GM12873 (cell line): ENCODE measurements around the gene SPTB.

Experiments
- TF ChIP-seq, protein P1 (sequence below): IDR thresholded peaks from 2 replicates; pipeline ENCODE4 v1.5.1; 2012; ENCODE audit warnings: low read depth, mild to moderate bottlenecking, moderate library complexity, low read length, control low read depth; ENCODE audit not compliant: insufficient read depth; ENCODE audit errors: missing control alignments

The SPTB gene

DNA sequence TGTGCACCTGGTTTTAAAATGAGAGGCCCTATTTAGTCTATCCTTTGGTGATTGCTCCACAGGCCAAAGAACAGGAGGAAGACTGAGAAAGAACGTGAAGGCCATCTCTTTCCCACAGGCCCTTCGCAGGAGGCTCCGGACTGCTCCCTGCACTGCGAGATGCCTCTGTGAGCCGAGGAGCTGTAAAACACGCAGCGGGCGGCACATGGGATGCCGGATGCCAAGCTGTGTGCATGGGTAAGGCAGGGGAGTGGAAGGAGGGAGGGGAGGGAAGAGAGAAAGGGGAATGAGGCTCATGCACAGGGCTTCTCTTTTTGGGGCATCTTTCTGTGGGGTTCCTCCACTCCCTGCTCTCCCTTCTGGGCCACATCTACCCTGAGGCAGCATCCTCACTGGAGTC, 61.6 kb downstream of the SPTB start:
- TF ChIP-seq, protein P1, sequence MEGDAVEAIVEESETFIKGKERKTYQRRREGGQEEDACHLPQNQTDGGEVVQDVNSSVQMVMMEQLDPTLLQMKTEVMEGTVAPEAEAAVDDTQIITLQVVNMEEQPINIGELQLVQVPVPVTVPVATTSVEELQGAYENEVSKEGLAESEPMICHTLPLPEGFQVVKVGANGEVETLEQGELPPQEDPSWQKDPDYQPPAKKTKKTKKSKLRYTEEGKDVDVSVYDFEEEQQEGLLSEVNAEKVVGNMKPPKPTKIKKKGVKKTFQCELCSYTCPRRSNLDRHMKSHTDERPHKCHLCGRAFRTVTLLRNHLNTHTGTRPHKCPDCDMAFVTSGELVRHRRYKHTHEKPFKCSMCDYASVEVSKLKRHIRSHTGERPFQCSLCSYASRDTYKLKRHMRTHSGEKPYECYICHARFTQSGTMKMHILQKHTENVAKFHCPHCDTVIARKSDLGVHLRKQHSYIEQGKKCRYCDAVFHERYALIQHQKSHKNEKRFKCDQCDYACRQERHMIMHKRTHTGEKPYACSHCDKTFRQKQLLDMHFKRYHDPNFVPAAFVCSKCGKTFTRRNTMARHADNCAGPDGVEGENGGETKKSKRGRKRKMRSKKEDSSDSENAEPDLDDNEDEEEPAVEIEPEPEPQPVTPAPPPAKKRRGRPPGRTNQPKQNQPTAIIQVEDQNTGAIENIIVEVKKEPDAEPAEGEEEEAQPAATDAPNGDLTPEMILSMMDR = no peak

DNA sequence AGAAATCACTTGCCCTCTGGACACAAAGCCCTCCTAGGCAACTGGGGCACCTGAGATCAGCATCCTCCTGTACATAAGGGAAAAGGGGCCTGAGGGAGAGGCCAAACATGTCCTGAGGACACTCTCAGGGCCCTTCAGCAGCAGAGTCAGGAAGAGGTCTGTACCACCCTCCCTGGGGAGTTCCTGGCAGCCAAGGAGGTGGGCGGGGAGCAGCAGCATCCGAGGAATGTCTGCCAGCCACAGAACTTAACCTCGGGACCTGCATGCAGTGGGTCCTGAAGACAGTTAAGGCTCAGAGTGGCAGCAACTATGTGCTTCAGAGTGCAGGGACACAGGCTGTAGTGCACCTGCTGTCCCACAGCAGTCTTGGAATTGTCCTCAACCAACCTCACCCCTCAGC, 62.1 kb downstream of the SPTB start:
- TF ChIP-seq, protein P1 = no peak

DNA sequence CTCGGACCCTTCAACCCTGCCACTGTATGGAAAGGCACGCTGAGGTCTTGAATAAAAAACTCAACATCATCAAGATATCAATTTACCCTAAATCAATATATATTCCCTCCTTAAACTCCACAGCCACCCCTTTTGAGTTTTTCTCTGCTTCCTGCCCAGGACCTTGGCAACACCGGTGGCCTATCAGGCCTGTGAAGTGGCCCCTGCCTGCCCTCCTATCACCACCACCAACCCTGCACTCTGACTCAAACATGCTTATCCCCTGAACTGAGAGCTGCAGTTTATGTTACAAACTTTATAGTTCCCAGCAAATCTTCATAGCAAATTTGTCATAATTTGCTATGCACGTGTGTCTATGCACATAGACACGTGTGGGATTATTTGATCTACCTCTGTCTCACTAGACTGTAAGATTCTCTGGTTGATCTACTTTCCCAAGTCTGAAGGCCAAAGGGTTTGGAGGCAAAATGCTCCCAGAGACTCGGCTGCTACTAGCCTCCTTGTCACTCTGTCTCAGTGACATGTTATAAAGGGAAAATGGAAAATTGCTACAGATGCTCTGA, 63.4 kb downstream of the SPTB start:
- TF ChIP-seq, protein P1 = no peak

DNA sequence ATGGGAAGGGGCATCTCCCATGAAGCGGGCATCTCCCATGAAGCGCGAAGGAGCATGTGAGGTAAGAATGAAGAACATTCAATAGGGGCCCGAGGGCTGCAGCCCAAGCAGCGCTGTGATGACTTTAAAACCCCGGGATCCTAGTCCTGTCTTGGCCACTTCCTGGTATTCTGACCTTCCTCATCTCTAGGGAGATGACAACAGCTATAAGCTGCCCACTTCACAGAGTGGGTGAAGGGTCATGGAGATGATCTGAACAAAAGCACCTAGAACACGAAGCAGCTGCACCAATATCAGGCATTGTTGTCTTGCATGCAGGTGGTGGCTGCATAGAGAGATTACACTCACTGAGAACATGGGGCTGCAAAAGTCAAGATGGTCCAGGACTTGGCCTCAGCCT, 64.5 kb downstream of the SPTB start:
- TF ChIP-seq, protein P1 = no peak

DNA sequence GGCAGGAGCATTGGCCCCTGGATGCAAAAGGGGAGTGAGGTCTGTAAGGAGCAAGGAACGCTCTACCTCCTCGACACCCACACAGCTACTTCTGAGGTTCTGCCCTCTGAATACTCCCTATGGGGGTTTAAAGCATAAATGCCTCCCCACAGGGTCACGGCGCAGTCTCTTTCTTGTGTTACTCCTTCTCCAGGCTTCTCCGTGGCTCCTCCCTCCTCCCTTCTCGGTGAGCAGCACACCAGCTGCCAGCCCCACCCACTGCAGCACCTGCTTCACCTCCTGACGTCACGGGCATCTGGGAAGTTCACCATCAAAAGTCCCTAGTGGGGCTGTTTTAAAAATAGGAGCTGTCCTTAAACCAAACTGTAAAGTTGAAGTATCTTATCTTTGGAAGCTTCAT, 67.3 kb downstream of the SPTB start:
- TF ChIP-seq, protein P1 = no peak

DNA sequence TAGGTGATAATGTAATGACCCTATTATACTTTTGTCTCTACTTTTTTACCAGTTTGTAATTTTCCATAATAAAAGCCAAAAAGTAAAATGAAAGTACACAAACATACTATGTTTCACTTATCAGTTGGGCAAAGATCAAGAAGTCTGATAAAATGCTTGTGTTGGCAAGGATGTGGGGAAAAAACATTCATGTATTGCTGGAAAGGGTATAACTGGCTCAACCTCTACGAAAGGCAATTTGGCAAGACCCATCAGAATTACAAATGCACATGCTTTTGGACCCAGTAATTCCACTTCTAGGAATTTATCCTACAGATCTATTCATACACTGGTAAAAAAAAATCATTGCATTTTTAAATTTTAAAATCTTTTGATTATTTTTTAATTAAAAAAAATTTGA, 68.0 kb downstream of the SPTB start:
- TF ChIP-seq, protein P1 = no peak

DNA sequence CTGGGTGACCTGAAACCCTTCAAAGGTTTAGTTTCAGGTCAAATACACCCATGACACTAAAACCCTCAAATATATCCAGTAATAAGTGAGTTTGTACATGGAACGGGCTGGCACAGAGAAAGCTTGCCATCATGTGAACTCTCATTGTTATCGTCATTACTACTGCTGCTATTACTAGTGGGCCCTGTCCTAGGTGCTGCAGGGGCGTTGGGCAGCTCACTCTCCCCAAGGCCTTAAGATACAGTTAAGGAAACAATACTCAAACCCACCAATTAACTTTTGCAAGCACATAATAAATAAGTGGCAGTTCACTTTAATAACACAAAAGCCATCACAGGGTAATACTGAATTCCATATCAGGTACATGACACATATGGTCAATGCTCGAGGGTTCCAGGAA, 71.3 kb downstream of the SPTB start:
- TF ChIP-seq, protein P1 = no peak
